ENCODE measurements around the gene GJD2.
A peak's percentile ranks its signal among the peaks of the same experiment; 100 is the strongest.

The GJD2 gene

GRCh38 chr15:34754674-34755418 is at the start of gene GJD2:
GJD2 (minus strand) TSS chr15:34754998; CDS start chr15:34754488, 510 bp downstream.
- DNase-seq = no peak

- peak; percentile 2 for DNase-seq
Measured at GRCh38 chr15:34804113-34804512, 49.3 kb upstream of the GJD2 start.

- DNase-seq = no peak
Measured at GRCh38 chr15:34802803-34803750, 48.3 kb upstream of the GJD2 start.

- no peak for DNase-seq
Measured at GRCh38 chr15:34802371-34802770, 47.6 kb upstream of the GJD2 start.

DNA sequence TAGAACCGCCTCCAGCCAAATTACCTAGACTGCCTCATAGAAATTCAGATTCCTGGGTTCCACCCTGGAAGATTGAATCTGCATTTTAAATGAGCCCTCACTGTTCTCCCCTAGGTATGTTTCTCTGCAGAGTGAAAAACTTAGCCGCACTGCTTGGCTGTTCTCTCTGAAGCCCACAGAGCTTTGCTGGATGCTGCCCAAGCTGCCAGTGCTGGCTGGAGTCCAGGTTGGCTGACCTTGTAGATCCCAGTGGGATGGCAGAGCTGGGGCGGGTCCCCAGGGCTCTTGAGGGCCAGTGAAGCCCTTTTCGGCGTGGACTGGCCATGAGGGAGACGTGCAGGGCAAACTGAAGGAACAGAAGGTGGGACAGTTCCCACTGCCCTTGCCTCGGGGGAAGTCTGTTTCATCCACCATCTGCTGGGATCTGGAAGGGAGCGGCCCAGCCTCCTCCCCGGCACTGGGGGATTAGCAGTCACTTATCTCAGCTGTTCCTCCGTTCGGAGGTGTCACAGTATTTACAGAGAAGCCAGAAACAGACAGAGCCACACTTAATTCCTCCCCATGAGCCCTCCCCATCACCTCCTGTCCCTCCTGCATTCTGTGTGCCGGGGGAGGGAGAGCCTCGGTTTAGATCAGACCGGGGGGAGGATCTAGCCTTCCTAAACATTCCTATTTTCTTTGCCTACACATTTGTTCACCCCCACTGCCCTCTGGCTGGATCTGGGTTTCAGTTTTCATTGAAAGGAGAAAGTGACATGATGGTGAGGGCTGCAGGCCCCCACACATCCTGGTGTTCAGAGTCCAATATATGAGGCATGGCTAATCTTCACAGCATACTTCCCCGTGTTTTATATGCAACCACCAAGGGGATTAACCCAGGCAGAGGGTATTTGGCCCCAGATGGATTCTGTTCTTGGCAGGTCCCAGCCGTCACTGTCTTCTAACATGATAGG is 44.6 kb upstream of the GJD2 start:
- no peak for DNase-seq

- no peak for DNase-seq
Measured at GRCh38 chr15:34796847-34797435, 42.1 kb upstream of the GJD2 start.

DNA sequence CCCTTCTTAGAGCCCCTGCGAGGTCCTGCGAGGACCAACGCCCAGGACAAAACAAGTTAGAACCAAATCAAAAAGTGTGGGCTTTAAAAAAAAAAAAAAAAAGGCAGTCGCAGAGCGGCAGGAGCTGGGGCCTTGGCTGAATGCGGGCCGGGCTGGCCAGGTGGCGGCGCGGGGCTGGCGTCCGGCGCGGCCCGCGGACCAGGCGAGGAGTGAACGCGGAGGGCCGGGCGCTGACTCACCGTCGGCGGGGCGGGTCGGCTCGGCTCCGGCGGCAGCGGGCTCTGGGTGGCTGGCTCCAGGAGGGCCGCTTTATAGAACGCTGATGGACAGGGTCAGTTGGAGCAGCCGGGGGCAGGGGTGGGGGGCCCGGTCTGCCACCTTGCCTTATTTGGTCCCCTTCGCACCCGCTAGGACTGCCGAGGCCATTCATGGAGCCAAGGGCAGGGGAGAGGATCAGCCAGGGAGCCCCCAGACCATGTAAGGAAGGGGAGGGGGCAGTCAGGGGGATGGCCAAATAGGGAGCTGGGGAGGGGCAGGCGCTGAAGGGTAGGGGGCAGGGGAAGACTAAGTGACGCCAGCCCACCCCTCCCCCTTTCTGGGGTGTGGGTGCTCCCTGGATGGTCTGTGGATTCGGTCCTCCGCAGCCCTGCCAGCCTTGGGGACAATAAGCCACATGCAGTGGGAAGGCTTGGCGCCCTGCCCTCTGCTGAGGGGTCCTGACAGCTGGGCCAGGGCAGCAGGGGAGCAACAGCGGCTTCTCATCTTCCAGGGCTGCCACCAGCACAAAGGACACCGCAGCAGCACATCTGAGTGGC is 40.7 kb upstream of the GJD2 start, which contains the start of gene ACTC1:
Gene ACTC1, minus strand, starts transcription at position 283 of the 815 bp plus-strand sequence. CDS start 741 bp downstream, outside the sequence.
- peak; percentile 4 for DNase-seq

DNA sequence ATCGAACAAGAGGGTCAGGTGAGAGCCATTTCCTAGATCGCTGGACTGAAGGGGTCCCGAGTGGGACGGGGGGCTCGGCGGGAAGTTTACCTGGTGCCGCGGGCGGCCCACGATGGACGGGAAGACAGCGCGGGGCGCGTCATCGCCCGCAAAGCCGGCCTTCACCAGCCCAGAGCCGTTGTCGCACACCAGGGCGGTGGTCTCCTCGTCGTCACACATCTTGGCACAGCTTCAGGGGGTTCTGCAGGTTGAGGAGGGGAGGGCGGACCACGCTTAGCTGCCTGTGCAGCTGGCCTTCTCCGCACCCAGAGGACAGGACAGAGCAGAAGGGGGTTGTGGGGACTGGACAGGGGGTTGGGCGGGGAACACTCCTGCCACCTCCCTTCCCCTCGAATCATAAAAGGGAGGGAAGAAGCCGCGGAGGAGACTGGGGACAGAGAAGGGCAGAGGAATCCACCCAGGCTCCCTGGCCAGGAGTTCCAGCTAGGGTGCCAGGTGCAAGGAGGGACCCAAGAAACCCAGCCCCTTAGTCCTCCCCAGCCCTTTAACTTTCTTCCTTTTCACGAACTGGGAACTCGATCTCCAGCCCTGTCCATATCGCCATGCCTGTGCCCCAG is 39.9 kb upstream of the GJD2 start:
- no peak for DNase-seq

DNA sequence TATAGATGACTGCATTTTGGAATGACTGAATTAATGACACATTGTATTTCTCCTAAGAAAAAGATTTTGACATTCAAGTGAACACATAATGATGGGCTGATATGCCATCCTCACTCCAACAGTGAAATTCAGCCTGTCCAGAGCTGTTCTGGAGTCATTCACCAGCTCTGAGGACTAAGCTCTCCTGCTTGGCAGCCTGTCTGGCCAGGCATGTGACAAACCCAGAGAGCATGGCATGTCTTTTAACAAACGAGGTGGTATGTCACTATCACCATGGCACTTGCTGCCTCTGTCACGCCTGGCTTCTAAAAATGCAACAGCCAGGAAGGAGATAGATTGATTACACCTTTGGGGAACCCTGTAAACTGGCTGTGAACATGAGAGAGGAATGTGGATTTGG is 39.1 kb upstream of the GJD2 start:
- no peak for DNase-seq

DNA sequence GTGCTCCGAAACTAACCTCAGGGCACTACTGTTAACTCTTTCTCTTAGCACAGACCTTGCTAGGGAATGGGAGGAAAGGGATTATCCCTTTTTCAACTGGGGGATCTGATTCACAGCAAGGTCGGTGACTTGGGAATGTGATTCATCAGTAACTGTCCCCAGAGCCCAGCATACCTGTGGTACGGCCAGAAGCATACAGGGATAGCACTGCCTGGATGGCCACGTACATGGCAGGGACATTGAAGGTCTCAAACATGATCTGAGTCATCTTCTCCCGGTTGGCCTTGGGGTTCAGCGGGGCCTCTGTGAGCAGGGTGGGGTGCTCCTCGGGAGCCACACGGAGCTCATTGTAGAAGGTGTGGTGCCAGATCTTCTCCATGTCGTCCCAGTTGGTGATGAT is 38.3 kb upstream of the GJD2 start:
- no peak for DNase-seq

DNA sequence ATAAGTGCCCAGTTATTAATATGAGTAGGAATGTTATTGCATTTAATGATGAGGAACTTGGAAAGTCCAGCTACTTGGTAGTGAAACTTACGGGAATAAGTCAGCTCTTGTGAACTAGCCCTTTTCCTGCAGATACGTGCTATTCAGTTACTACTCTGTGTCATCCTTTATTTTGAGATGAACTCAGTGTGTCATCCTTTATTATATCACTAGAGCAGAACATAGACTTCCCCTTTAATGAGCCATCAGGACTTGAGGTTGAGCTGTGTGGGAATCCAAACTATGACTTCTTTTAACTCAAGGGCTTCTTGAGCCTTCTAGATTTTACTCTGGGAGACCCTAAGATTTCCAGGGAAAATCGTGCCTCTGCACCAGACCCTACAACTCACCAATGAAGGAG is 36.9 kb upstream of the GJD2 start:
- DNase-seq = no peak

DNA sequence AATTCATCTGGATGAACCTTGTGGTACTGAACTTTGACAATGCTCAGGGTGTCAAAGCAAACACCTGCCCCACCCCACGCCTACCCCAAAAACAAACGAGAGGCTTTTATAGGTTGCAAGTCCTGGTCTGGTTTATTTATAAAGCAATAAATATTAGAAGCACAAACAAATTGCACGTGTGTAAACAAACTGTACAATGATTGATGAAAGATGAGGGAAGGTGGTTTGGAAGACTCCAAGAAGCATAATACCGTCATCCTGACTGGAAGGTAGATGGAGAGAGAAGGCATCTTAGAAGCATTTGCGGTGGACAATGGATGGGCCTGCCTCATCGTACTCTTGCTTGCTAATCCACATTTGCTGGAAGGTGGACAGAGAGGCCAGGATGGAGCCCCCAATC is 35.3 kb upstream of the GJD2 start:
- no peak for DNase-seq

DNA sequence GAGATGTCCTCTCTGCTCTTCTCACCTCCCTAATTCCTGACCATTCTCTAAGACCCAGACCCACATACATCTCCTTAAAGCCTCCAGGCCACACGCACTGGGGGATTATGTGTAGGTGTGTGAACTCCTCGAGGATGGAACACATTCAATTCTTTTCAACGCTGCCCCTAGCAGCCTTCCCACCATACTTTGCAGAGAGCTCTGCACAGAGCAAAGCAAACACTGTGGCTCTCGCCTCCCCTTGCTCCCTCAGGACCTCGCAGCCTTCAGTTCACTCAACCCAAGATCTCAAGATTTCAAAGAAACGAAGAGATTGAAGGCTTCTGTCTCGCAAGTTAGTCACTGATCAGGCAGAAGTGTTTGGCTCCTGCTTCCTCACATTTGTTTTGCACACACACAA is 34.5 kb upstream of the GJD2 start:
- DNase-seq = no peak

DNA sequence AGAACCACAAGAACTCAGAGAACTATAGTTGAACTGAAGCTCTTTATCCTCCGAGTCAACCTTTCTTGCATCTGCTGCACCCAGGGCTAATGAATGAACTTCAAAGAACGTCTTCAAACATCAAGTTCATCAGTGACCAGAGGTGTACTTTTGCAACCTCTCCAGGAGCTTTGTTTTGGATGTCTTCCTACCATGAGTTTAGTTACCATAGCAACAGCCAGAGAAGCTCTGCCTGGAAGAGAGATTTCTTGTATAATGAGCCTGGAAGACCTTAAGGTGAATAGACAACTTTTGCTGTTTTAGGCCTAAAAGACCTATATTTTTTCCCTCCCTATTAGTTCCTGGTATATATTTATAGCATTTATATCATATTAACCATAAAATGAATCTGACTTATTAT is 31.4 kb upstream of the GJD2 start:
- DNase-seq = no peak

DNA sequence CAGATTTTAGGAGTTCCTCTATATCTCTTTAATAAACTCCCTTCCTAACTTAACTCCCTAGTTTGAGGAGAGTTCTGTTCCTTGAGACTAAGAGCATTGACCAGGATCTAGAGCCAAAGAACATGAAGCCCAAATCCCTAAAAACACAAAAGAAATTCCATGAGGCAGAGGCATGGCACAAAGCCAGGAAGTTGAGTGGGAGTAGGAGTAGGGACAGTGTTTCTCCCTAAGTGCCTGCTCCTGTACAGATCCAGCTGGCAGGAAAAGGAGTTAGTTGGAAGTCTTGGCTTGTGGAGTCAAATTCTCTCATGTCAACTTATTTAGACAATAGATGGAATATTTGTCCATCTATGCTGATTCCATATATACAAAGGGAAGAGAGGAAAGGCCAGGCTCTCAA is 29.2 kb upstream of the GJD2 start:
- no peak for DNase-seq

DNA sequence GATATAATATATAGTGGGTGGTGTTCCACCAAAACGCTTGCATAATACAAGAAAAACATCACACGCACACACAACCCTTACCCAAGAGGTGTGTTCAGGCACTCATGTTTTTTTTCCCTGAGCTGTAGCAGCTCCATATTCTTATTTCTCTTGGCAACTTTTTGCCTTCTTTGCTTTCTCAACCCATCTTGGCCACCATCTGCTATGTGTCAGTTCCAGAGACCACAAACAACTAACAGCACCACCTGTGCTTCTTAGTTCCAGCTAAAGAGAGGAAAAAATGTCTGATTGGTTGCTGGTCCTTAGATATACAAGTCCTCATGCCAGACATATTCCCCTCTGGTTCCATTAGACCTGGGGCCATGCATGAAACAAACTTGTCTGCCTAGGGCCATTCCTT is 28.6 kb upstream of the GJD2 start:
- no peak for DNase-seq

DNA sequence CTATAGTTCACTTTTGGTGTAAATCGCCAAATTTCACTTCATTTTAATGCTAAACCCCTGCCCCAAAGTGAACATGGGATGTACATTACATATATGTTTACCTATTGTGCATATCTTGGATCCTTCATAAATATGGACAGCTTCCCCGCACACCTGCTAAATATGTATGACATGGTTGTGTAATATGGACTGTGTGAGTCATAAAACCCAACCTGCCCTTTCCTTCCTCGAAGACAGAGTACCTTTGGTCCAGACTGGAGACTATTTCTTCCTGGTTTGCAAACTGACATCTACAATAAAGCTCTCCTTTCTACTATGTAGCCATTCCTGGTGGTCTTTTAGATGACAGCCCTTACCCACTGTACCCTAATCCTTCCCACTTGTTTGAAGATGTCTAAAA is 28.1 kb upstream of the GJD2 start:
- no peak for DNase-seq

DNA sequence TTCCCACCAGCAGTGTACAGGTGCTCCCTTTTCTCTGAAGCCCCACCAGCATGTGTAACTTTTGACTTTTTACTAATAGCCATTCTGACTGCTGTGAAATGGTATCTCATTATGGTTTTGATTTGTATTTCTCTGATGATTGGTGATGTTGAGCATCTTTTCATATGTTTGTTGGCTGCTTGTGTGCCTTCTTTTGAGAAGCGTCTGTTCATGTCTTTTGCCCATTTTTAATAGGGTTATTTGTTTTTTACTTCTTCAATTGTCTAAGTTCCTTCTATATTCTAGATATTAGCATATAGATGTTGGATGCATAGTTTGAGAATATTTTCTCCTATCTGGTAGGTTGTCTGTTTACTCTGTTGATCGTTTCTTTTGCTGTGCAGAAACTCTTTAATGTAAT is 25.9 kb upstream of the GJD2 start:
- DNase-seq = no peak

- no peak for DNase-seq
Measured at GRCh38 chr15:34776606-34777105, 21.9 kb upstream of the GJD2 start.

DNA sequence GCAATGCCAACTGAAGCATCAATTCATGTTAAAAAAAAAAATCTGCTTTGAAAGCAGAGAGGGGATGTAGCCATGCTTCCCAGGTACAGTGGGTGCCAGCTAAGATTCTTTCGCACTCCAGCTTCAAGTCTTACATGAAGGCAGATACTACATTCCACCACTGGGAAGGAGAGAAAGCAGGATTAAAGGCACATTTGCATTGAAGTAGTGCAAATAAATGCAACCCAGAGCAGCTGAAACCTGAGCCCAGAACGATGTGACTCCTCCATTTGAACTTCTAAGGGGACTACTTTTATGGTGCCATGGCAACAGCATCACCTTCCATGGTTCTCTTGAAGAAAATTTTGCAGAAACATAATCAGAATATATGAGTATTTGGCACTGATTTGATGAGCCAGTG is 19.1 kb upstream of the GJD2 start:
- no peak for DNase-seq

DNA sequence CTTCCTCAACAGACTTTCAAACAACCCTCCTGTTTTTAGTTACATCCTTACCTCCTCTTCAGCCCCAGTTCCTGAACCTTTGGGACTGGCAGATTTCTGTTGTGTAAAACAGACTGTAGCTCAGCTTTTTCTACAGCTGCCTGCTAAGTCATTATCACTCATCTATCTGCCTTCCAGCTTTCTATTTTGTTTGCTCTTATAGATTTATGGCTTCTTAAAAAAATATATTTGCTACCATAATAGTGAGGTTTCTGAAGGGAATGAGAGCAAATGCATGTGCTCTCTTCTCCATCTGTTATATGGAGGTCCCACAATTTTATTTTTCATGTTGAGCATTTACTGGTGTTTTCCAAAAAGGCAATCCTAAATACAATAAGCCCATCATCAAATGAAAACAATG is 18.2 kb upstream of the GJD2 start:
- DNase-seq = no peak
